Thymus (tissue), 11 donors: ENCODE data around the gene RAD51B. TPM values are rescaled to one million over a fixed set of nuclear protein-coding genes. Genes with fewer than 3 reads are reported as not detected.

Experiments used
- DNase-seq, 9 donors: peaks; one replicate each; pipeline ENCODE4 v3.0.0-alpha.2; 2013; ENCODE audit warnings: low spot score in 9 of 9, low read depth in 6 of 9, missing footprints in 1 of 9
- H3K27ac ChIP-seq, 2 donors: one replicate each; pipeline ENCODE4 v1.5.1; 2013; ENCODE audit warnings: control low read depth in 1 of 2, low read depth in 1 of 2, low read length in 1 of 2, mild to moderate bottlenecking in 1 of 2, moderate library complexity in 1 of 2
- H3K27me3 ChIP-seq, 2 donors: one replicate each; pipeline ENCODE4 v1.5.1; 2013; ENCODE audit warnings: low read length in 1 of 2; ENCODE audit not compliant: control insufficient read depth in 2 of 2, insufficient read depth in 1 of 2
- H3K36me3 ChIP-seq, 2 donors: one replicate each; pipeline ENCODE4 v1.5.1; 2013; ENCODE audit warnings: low read length in 1 of 2, mild to moderate bottlenecking in 1 of 2, moderate library complexity in 1 of 2; ENCODE audit not compliant: control insufficient read depth in 2 of 2, insufficient read depth in 2 of 2
- H3K4me1 ChIP-seq, 2 donors: one replicate each; pipeline ENCODE4 v1.5.1; 2013; ENCODE audit warnings: low read length in 2 of 2; ENCODE audit not compliant: control insufficient read depth in 2 of 2, insufficient read depth in 2 of 2
- H3K4me3 ChIP-seq, 2 donors: one replicate each; pipeline ENCODE4 v1.5.1; 2013; ENCODE audit warnings: low read length in 2 of 2, control low read depth in 1 of 2, mild to moderate bottlenecking in 1 of 2
- H3K9me3 ChIP-seq, 2 donors: one replicate each; pipeline ENCODE4 v1.5.1; 2013; ENCODE audit warnings: low read length in 1 of 2, mild to moderate bottlenecking in 1 of 2; ENCODE audit not compliant: control insufficient read depth in 2 of 2, insufficient read depth in 1 of 2
- WGBS: extraction: QIAGEN DNeasy Blood & Tissue Kit; methylation state at CpG from one replicate; pipeline ENCODE4 v1.1.7; 2013; 5-methylcytosine and 5-hydroxymethylcytosine counted together
- polyA plus RNA-seq: library from polyadenylated mRNA; stranded (reverse); fragments of 200-250 nt; gene quantifications from one replicate; pipeline ENCODE4 v1.2.3, GENCODE V29; 2013
- total RNA-seq: library from RNA; stranded (reverse); fragments of 120-200 nt; gene quantifications from one replicate; pipeline ENCODE4 v1.2.4, GENCODE V29; 2013
- donor health status: healthy.

The RAD51B gene
- total and polyA plus RNA-seq, 2 donors = 7.8 to 17.8 TPM

GRCh38 chr14:68450391-68451120 lies 631.0 kb downstream of the RAD51B start:
- no peak overlapping the region for H3K4me3 ChIP-seq
- no peaks in the 10 kb centered on the region for H3K9me3 ChIP-seq
- 98% methylated on average over 11 of the region's 11 CpGs for WGBS
- DNase-seq = no peak
- H3K4me1 ChIP-seq = peaks cover 5 to 8% of the 10 kb centered on the region in 2 donors
- H3K27me3 ChIP-seq = no peaks in the 10 kb centered on the region
- no peaks in the 10 kb centered on the region for H3K36me3 ChIP-seq
- H3K27ac ChIP-seq = no peak overlapping the region

- no peak for DNase-seq
- no peaks in the 10 kb centered on the region for H3K9me3 ChIP-seq
- peaks cover 2 to 8% of the 10 kb centered on the region in 2 donors for H3K4me1 ChIP-seq
- no peak overlapping the region for H3K27ac ChIP-seq
- WGBS = 96% methylated on average over 4 of the region's 4 CpGs
- H3K36me3 ChIP-seq = no peaks in the 10 kb centered on the region
- no peak overlapping the region for H3K4me3 ChIP-seq
- no peaks in the 10 kb centered on the region for H3K27me3 ChIP-seq
Measured at GRCh38 chr14:68451696-68452373, 632.3 kb downstream of the RAD51B start.

- no peak overlapping the region for H3K4me3 ChIP-seq
- H3K27me3 ChIP-seq = no peaks in the 10 kb centered on the region
- no peaks in the 10 kb centered on the region for H3K9me3 ChIP-seq
- no peak overlapping the region for H3K27ac ChIP-seq
- DNase-seq = no peak
- WGBS = 0% methylated on average over 1 of the region's 1 CpG
- no peaks in the 10 kb centered on the region for H3K36me3 ChIP-seq
- peaks cover 0 to 7% of the 10 kb centered on the region in 2 donors for H3K4me1 ChIP-seq
Measured at GRCh38 chr14:68458253-68458652, 638.7 kb downstream of the RAD51B start.

- 97% methylated on average over 5 of the region's 5 CpGs for WGBS
- H3K27ac ChIP-seq = peak overlapping the region in 1 of 2 donors; percentile 53
- no peaks in the 10 kb centered on the region for H3K9me3 ChIP-seq
- H3K4me3 ChIP-seq = no peak overlapping the region
- H3K36me3 ChIP-seq = no peaks in the 10 kb centered on the region
- peaks cover 0 to 7% of the 10 kb centered on the region in 2 donors for H3K4me1 ChIP-seq
- DNase-seq = no peak
- H3K27me3 ChIP-seq = no peaks in the 10 kb centered on the region
Measured at GRCh38 chr14:68458840-68459469, 639.4 kb downstream of the RAD51B start.

- H3K9me3 ChIP-seq = no peaks in the 10 kb centered on the region
- 85% methylated on average over 5 of the region's 5 CpGs for WGBS
- H3K27me3 ChIP-seq = no peaks in the 10 kb centered on the region
- H3K4me3 ChIP-seq = no peak overlapping the region
- H3K4me1 ChIP-seq = peaks cover 0 to 7% of the 10 kb centered on the region in 2 donors
- no peaks in the 10 kb centered on the region for H3K36me3 ChIP-seq
- peak overlapping the region; percentile 53 to 66 for H3K27ac ChIP-seq
- DNase-seq = no peak
Measured at GRCh38 chr14:68459480-68460136, 640.0 kb downstream of the RAD51B start.

- 89% methylated on average over 1 of the region's 1 CpG for WGBS
- DNase-seq = no peak
- Histone ChIP-seq H3K36me3 (no peaks in the 10 kb centered on the region), H3K4me3 (no peak overlapping the region), H3K4me1 (peaks cover 0 to 7% of the 10 kb centered on the region in 2 donors), H3K27ac (peak overlapping the region in 1 of 2 donors; percentile 37), H3K9me3 (no peaks in the 10 kb centered on the region), H3K27me3 (no peaks in the 10 kb centered on the region)
Measured at GRCh38 chr14:68460541-68460940, 641.0 kb downstream of the RAD51B start.

- no peaks in the 10 kb centered on the region for H3K27me3 ChIP-seq
- DNase-seq = no peak
- no peak overlapping the region for H3K27ac ChIP-seq
- H3K9me3 ChIP-seq = no peaks in the 10 kb centered on the region
- no peak overlapping the region for H3K4me3 ChIP-seq
- H3K4me1 ChIP-seq = peaks cover 0 to 7% of the 10 kb centered on the region in 2 donors
- 82% methylated on average over 4 of the region's 4 CpGs for WGBS
- no peaks in the 10 kb centered on the region for H3K36me3 ChIP-seq
Measured at GRCh38 chr14:68461086-68461485, 641.5 kb downstream of the RAD51B start.

GRCh38 chr14:68462683-68463082 lies 643.1 kb downstream of the RAD51B start:
- H3K9me3 ChIP-seq = no peaks in the 10 kb centered on the region
- no peak overlapping the region for H3K27ac ChIP-seq
- DNase-seq = no peak
- no peak overlapping the region for H3K4me3 ChIP-seq
- H3K27me3 ChIP-seq = no peaks in the 10 kb centered on the region
- WGBS = 99% methylated on average over 1 of the region's 1 CpG
- peaks cover 0 to 7% of the 10 kb centered on the region in 2 donors for H3K4me1 ChIP-seq
- H3K36me3 ChIP-seq = no peaks in the 10 kb centered on the region

- Histone ChIP-seq H3K4me3 (no peak overlapping the region), H3K27ac (no peak overlapping the region), H3K4me1 (peaks cover 0 to 7% of the 10 kb centered on the region in 2 donors), H3K9me3 (no peaks in the 10 kb centered on the region), H3K27me3 (no peaks in the 10 kb centered on the region), H3K36me3 (no peaks in the 10 kb centered on the region)
- DNase-seq = no peak
Measured at GRCh38 chr14:68463299-68463698, 643.7 kb downstream of the RAD51B start.
